Bronchial epithelial cell (primary cell): ENCODE results near the gene LMF2. TPM values are rescaled to one million over a fixed set of nuclear protein-coding genes. Genes with fewer than 3 reads are reported as not detected.
"Not testable (repeated sequence)": the region's sequence is repeated elsewhere in the genome, so short reads cannot be mapped to it uniquely, and the experiment has no call there.

Source experiments
- DNase-seq: peaks from one replicate; pipeline ENCODE4 v3.0.0-alpha.2; 2010; ENCODE audit warnings: low read depth
- FAIRE-seq: peaks from 2 replicates; lab custom pipeline; 2011; peaks lifted over from hg19 to GRCh38; lab: Jason Lieb, UNC
- H3K27me3 ChIP-seq: 2 replicates; pipeline ENCODE4 v1.5.1; 2011; ENCODE audit warnings: low read length; ENCODE audit not compliant: control insufficient read depth, insufficient read depth
- H3K36me3 ChIP-seq: 2 replicates; pipeline ENCODE4 v1.5.1; 2011; ENCODE audit warnings: low read length; ENCODE audit not compliant: control insufficient read depth, insufficient read depth
- H3K4me3 ChIP-seq: 2 replicates; pipeline ENCODE4 v1.5.1; 2011; ENCODE audit warnings: mild to moderate bottlenecking, low read depth, low read length, control low read depth
- total RNA-seq: library from RNA; depleted of rRNA; stranded (reverse); fragments of >200 nt; gene quantifications from 2 replicates; pipeline ENCODE4 v1.2.1, GENCODE V29; 2014
- TF ChIP-seq, protein P1 (sequence below): IDR thresholded peaks from 2 replicates; pipeline ENCODE4 v1.5.1; 2011; ENCODE audit warnings: mild to moderate bottlenecking, moderate library complexity, low read length, control low read depth, inconsistent platforms; ENCODE audit not compliant: insufficient read depth, severe bottlenecking

LMF2 gene
- total RNA-seq, 1 donor from 2014 or later = 10.3 TPM

DNA sequence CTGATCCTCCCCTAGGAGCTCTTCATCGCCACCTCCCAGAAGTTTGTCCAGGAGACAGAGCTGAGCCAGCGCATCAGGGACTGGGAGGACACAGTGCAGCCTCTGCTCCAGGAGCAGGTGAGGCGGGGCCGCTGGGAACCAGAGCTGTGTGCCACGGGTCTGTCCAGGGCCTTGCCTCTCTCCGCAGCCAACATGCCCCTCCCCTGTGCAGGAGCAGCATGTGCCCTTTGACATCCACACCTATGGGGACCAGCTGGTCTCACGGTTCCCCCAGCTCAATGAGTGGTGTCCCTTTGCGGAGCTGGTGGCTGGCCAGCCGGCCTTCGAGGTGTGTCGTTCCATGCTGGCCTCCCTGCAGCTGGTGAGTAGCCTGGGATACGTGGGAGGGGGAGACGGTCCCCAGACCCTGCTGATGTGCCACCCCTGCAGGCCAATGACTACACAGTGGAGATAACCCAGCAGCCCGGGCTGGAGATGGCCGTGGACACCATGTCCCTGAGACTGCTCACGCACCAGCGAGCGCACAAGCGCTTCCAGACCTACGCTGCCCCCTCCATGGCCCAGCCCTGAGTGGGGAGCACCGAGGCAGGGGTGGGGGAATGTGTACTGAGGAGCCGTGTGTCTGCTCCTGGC is 15.4 kb upstream of the LMF2 start:
- H3K36me3 ChIP-seq = peaks cover 14% of the 10 kb centered on the region
- TF ChIP-seq, protein P1, sequence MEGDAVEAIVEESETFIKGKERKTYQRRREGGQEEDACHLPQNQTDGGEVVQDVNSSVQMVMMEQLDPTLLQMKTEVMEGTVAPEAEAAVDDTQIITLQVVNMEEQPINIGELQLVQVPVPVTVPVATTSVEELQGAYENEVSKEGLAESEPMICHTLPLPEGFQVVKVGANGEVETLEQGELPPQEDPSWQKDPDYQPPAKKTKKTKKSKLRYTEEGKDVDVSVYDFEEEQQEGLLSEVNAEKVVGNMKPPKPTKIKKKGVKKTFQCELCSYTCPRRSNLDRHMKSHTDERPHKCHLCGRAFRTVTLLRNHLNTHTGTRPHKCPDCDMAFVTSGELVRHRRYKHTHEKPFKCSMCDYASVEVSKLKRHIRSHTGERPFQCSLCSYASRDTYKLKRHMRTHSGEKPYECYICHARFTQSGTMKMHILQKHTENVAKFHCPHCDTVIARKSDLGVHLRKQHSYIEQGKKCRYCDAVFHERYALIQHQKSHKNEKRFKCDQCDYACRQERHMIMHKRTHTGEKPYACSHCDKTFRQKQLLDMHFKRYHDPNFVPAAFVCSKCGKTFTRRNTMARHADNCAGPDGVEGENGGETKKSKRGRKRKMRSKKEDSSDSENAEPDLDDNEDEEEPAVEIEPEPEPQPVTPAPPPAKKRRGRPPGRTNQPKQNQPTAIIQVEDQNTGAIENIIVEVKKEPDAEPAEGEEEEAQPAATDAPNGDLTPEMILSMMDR = no peak
- FAIRE-seq = no peak
- DNase-seq = no peak
- no peak overlapping the region for H3K4me3 ChIP-seq
- no peaks in the 10 kb centered on the region for H3K27me3 ChIP-seq

DNA sequence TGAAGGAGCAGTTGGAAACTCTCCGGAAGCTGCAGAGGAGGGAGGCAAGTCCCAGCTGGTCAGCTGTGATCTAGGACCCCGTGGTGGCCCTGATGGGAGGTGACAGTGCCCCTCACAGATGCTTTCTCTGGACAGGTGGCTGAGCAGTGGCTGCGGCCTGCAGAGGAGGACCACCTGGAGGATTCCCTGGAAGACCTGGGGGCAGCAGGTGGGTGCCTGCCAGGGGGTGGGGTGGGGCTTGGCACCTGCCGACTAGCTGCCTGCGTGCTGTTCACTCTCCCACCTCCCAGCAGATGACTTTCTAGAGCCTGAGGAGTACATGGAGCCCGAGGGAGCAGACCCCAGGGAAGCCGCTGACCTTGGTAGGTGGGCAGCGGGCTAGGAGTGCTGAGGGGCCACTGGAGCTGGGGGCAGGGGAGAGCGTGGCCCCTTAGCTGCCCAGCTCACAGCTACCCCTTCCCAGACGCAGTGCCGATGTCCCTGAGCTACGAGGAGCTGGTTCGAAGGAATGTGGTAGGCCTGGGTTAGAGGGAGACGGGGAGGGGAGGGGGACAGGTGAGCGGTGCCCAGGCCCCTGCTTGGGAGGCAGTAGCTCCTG is 14.8 kb upstream of the LMF2 start:
- no peaks in the 10 kb centered on the region for H3K27me3 ChIP-seq
- TF ChIP-seq, protein P1 = no peak
- peaks cover 17% of the 10 kb centered on the region for H3K36me3 ChIP-seq
- DNase-seq (no peak), FAIRE-seq (no peak)
- H3K4me3 ChIP-seq = no peak overlapping the region

- FAIRE-seq = no peak
- H3K36me3 ChIP-seq = peaks cover 19% of the 10 kb centered on the region
Observed at GRCh38 chr22:50521710-50522109, 14.2 kb upstream of the LMF2 start.

DNA sequence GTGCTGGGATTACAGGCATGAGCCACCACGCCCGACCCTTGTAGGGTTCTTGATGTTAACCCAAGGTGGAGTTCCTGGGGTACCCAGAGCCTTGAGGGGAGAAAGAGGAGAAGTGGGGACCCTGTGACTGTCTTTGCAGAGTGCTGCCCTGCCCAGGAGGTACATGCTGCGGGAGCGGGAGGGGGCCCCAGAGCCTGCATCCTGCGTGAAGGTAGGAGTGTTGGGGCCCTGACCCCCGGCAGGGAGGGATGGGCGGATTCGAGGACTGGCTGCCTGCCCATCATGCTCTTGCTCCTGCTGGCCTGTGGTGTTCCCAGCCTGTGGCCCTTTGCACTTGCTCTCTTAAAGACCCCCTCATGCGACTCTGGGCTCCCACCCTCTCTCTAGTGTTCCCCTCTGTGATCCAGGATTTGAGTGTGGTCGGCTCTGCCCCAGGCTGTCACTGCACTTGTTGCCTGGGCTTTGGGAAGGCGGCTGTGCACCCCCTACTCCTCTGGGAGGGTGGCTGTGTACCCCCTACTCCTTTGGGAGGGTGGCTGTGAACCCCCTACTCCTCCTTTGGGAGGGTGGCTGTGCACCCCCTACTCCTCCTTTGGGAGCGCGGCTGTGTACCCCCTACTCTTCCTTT is 13.4 kb upstream of the LMF2 start:
- peaks cover 23% of the 10 kb centered on the region for H3K36me3 ChIP-seq
- TF ChIP-seq, protein P1 = no peak
- FAIRE-seq (peak; percentile 18), DNase-seq (no peak)
- no peaks in the 10 kb centered on the region for H3K27me3 ChIP-seq
- no peak overlapping the region for H3K4me3 ChIP-seq

More at GRCh38 chr22:50521710-50522109, 14.2 kb upstream of the LMF2 start:
- Histone ChIP-seq H3K4me3 (no peak overlapping the region), H3K27me3 (no peaks in the 10 kb centered on the region)
- no peak for DNase-seq
- TF ChIP-seq, protein P1 = no peak

DNA sequence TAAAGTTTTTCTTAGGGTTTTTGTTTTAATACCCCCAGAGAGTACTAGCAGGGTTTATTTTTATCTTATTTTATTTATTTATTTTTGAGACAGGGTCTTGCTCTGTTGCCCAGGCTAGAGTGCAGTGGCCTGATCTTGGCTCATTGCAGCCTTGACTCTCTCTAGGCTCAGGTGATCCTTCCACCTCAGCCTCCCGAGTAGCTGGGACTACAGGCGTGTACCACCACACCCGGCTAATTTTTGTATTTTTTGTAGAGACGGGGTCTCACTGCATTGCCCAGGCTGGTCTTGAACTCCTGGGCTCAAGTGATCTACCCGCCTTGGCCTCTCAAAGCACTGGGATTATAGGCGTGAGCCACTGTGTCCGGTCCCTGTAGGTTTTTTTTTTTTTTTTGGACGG is 12.7 kb upstream of the LMF2 start:
- DNase-seq, FAIRE-seq, H3K4me3 ChIP-seq, H3K27me3 ChIP-seq: not testable (repeated sequence)
- peaks cover 23% of the 10 kb centered on the region for H3K36me3 ChIP-seq

DNA sequence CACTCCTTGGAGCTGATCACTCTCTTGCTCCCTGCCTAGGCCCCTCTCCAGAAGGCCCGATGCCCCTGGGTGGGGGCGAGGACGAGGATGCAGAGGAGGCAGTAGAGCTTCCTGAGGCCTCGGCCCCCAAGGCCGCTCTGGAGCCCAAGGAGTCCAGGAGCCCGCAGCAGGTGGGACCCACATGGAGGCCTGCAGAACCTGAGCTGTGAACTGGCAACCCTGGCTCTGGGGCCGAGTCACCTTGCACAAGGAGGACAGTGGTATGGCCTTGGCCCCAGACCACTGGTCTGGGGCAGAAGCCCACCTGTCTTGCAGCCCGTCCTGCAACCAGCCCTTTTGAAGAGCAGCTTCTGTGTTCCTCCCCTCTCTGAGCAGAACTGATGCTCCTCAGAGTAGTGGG is 11.6 kb upstream of the LMF2 start:
- Histone ChIP-seq H3K4me3 (no peak overlapping the region), H3K27me3 (no peaks in the 10 kb centered on the region), H3K36me3 (peaks cover 22% of the 10 kb centered on the region)
- TF ChIP-seq, protein P1 = no peak
- DNase-seq (no peak), FAIRE-seq (no peak)
